Activated CD8-positive, alpha-beta memory T cell treated with anti-CD3 and anti-CD28 coated beads for 1 hour (primary cell): ENCODE measurements around the gene ZNF311.
"Not testable (repeated sequence)": the region's sequence is repeated elsewhere in the genome, so short reads cannot be mapped to it uniquely, and the experiment has no call there.

Experiments
- DNase-seq, 2 donors: peaks; one replicate each; pipeline ENCODE4 v3.0.0-alpha.2; 2020; ENCODE audit warnings: low read depth in 1 of 2; ENCODE audit errors: extremely low read depth in 1 of 2

Gene ZNF311

GRCh38 chr6:28956331-28956730, 48.8 kb downstream of the ZNF311 start:
- no peak for DNase-seq

- DNase-seq = no peak
Measured at GRCh38 chr6:28953585-28954258, 51.4 kb downstream of the ZNF311 start.

- DNase-seq = no peak
Measured at GRCh38 chr6:28953039-28953584, 52.0 kb downstream of the ZNF311 start.

GRCh38 chr6:28949656-28950195, 55.4 kb downstream of the ZNF311 start:
- not testable (repeated sequence) for DNase-seq

- no peak for DNase-seq
Measured at GRCh38 chr6:28948782-28949486, 56.2 kb downstream of the ZNF311 start.

- DNase-seq = no peak
Measured at GRCh38 chr6:28947831-28948270, 57.3 kb downstream of the ZNF311 start.

- DNase-seq = no peak
Measured at GRCh38 chr6:28947067-28947765, 57.9 kb downstream of the ZNF311 start.

- DNase-seq = no peak
Measured at GRCh38 chr6:28945349-28945748, 59.8 kb downstream of the ZNF311 start.
